HG02973 (cell line): ENCODE measurements around the gene IRF2.

Experiments used
- ATAC-seq: cut with Tn5 transposase; IDR thresholded peaks from one replicate; pipeline ENCODE4 v1.9.1; 2021; ENCODE audit warnings: moderate library complexity; ENCODE audit not compliant: unreplicated experiment

IRF2 gene

GRCh38 chr4:184451726-184452125, 22.6 kb downstream of the IRF2 start:
- ATAC-seq: no peak

DNA sequence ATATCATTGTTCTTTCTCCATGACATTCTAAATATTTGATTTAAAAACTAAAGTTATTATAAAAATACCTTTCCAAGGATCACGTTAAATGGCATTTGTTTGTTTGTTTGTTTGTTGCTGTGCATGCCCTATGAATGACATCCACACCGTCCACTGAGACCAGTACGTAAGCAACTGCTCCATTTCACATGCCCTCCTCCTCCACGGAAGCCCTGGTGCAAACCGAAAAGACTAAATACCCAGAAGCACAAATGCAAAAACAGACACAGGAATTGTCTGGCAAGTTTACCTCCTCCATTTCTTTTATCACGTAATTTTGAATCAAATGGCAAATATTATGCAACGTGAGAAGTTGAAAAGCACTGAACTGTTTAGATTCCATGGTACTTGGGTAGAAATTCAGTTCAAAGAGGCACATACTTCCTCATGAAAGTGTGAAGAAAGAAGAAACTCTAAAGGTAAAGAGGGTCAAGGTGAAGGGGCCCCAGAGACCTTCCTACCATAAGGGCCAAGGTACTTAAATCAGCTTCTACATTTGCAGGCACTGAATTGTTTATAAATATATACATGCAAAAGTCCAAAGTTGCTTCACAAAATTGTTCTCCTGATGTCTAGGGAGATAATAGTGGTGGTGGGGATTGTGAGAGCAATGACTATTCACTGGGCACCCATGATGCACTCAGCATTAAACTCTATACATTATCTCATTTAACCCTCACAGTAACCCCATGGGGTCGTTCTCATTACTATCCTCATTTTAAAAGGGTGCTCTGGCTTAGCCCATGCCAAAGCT, 23.4 kb downstream of the IRF2 start:
- ATAC-seq: no peak

- ATAC-seq: no peak
Measured at GRCh38 chr4:184450045-184450444, 24.3 kb downstream of the IRF2 start.

DNA sequence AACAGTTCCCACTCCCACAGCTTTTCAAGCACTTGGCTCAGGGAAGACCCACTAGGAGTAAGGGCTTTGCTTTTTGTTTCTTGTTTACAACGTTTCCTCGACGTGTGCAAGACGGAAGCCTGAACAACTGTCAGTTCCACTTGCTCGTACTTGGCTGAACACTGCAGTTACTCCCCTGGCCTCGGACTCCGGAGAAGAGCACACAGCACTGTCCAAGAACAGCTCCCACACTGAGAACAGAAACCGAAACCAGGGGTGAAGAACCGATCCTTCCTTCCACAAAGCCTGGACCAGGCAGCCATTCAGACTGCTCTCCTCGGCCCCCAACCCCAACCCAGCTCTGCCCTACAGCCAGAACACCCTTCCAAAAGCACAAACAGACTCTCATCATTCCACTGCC, 25.5 kb downstream of the IRF2 start:
- ATAC-seq: peak; percentile 46

DNA sequence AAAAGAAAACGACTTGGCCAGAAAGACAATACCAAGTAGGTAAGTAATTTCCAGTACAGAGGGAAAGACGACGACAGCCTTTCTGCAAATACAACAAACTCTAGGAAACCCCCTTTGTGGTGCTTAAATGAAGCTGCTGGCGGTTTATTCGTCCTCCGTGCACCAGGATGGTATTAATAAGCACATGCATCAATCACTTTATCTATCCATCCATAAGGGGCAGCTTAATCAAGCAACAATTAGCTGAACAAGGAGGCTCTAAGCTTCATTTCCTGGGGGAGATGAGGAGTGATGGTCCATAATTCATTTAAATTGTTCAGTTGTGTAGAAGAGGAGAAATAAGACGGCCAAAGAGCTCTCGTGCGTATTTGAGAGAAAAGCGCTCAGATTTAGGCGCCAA, 26.2 kb downstream of the IRF2 start:
- ATAC-seq: no peak

DNA sequence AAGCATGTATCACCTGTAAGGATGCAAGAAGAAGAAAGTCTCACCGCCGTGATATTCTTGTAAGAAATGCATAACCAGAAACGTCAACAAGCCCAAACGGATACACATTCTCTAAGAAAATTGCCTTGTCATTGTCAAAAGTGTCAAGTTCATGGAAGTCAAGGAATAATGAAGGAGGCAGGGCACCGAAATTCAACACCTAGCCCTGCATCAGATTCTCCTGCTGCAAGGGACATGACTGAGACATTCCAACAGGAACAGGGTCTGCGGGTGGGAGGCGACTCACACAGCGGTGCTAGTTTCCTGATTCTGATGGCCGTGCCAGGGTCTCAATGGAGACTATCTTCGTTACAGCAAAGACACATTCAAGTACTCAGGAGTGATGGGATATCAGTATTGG, 26.7 kb downstream of the IRF2 start:
- ATAC-seq: no peak

GRCh38 chr4:184446132-184446658, 28.2 kb downstream of the IRF2 start:
- no peak for ATAC-seq

- peak; percentile 48 for ATAC-seq
Measured at GRCh38 chr4:184444953-184445309, 29.4 kb downstream of the IRF2 start.

DNA sequence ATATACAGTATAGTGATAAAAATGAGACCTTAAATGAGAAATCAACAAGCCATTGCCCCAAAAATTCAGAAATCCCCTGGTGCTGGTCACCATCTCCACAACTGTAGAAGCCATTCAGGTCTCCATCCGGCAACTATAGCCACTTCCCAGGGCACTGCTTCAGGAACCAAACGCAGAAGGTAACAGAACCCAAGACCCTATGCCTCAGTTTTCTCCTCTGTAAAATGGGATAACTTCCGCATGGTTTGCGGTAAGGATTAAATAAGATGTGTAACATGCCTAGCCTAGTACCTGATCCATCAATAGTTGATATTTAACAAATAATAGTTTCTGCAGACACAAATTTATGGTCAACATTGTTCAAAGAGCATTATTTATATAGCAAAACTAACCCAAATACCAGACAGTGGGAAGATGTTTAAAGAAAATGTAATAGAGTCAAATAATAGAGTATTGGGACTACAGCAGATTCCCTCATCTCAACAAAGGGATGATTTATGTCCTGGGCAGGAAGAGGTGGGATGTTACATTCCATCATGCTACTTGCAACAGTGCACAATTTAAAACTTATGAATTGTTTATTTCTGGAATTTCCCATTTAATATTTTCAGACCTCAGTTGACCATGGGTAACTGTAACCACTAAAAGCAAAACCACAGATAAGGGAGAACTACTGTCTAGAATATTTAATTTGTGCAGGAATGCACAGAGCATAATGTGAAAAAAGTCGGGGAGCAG, 30.0 kb downstream of the IRF2 start:
- no peak for ATAC-seq

DNA sequence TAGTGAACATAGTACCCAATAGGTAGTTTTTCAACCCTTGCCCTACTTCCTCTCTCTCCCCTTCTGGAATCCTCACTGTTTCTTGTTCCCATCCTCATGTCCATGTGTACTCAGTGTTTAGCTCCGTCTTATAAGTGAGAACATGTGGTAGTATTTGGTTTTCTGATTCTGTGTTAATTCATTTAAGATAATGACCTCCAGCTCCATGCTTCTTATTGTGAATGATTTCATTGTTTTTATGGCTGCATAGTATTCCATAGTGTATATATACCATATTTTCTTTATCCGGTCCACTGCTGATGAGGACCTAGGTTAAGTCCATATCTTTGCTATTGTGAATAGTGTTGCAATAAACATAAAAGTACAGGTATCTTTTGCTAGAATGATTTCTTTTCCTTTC, 31.0 kb downstream of the IRF2 start:
- ATAC-seq: no peak

DNA sequence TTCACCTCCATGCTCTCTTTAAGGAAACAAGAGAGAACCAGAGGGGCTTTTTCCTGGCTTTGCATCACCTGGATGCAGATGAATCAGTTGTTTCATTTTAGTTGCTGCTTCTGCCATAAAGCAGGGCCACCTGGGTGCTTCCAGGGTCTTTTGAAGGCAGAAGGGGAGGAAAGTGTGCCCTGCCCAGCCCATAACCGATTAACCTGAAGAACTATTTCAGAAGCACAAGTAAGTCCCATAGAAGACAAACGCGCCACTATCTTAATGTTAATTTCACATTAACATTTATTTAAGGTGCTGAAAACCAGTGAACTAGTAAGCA, 32.1 kb downstream of the IRF2 start:
- no peak for ATAC-seq

- ATAC-seq: no peak
Measured at GRCh38 chr4:184441461-184442313, 32.7 kb downstream of the IRF2 start.

GRCh38 chr4:184440595-184441358, 33.6 kb downstream of the IRF2 start:
- ATAC-seq: no peak

DNA sequence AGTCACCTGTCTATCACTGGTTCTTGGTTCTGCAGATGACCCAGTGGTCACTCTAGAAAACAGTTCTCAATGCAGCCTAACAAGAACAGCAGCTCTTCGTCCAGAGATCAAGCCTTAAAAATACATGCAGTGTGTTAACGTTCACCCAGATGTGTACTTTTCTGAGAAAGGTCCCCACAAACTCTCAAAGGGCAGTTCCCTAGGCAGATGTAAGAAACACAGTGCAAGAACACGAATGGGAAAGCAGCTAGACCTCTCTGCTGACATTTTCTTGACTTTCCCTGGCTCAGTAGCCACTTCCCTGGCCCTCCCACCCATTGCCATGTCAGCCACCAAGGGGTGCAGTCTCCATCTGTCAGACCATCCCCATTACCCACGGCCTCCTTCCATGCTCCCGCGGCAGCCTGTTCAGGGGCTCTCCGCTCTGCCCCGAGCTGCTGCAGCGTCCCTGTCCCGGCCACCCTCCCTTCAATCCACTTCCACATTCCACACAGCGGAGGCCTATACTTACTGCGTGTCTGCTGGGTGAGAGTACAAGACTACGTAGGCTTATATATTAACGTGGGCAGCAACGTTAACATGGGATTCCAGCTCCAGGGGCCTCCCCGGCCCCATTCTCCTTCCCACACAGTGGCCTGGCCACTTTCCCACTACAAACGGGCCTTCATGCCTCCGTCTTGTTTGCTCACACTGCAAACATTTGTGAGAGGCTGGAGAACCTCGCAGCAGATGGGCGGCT, 34.3 kb downstream of the IRF2 start:
- ATAC-seq: no peak

GRCh38 chr4:184439386-184439785, 35.0 kb downstream of the IRF2 start:
- no peak for ATAC-seq

DNA sequence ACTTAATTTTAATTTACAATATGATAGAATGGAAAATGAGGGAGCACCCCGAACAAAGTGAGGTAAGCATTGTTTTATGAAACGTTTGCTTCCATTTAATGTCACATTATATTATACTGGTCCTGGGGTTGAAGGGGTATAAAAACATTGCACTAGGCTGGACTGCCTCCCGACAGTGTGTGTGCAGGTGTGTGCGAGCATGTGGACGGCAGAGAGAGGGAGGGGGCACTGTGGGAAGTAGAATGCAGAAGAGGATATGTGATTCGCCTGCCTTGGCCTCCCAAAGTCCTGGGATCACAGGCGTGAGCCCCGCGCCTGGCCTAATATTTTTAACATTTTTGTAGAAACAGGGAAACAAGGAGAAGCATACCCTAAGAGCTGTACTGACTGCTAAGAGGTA, 36.0 kb downstream of the IRF2 start:
- ATAC-seq: no peak

DNA sequence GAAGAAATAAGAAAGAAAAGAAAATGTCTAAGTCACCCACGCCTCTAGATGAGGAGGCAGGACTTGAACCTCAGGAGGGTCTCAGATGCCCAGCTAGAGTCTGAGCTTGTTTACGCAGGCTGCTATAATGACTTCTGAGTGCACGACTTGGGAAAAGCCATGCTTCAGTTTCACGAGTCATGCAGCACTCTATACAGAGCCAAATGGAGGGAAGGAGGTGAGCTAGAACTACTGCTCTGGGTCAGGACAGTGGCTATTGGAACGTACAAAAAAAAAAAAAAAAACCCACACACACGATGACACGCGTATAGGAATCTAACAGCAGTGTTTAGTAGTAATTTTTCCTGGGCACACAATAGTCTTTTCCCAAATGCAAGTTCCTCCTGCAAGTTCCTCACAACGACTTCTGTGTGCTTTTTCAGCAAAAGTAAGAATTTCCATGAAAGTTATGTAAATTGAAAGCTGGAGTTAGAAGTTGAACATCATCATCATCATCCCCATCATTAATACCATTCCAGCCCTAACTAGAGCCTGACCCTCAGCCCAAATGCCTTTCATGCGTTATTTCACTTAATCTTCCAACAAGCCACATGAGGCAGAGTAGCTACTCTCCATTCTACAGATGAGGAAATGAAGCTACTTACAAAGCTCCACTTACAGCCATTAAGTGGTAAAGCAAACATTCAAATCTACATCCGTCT, 36.6 kb downstream of the IRF2 start:
- no peak for ATAC-seq

- no peak for ATAC-seq
Measured at GRCh38 chr4:184434501-184435066, 39.8 kb downstream of the IRF2 start.

- no peak for ATAC-seq
Measured at GRCh38 chr4:184434021-184434420, 40.3 kb downstream of the IRF2 start.
